Spinal cord (tissue), 10 donors: Measurements from ENCODE around the gene ADAMTSL1. TPM values are rescaled to one million over a fixed set of nuclear protein-coding genes. Genes with fewer than 3 reads are reported as not detected.
A peak's percentile ranks its signal among the peaks of the same experiment; 100 is the strongest.

Experiments used
- DNase-seq, 6 donors: peaks; one replicate each; pipeline versions ENCODE4 v3.0.0 to v3.0.0-alpha.2; 2013 to 2015; ENCODE audit warnings: low spot score in 6 of 6, low read depth in 4 of 6
- H3K27ac ChIP-seq: one replicate; pipeline ENCODE4 v1.5.1; 2013; ENCODE audit warnings: low read depth, low read length, control low read depth
- H3K27me3 ChIP-seq: one replicate; pipeline ENCODE4 v1.6.1; 2013; ENCODE audit warnings: low read length; ENCODE audit not compliant: control insufficient read depth, insufficient read depth
- H3K36me3 ChIP-seq: one replicate; pipeline ENCODE4 v1.6.1; 2013; ENCODE audit warnings: low read length; ENCODE audit not compliant: control insufficient read depth, insufficient read depth
- H3K4me1 ChIP-seq: one replicate; pipeline ENCODE4 v1.6.1; 2013; ENCODE audit warnings: low read length; ENCODE audit not compliant: control insufficient read depth, insufficient read depth
- H3K4me3 ChIP-seq: one replicate; pipeline ENCODE4 v1.5.1; 2013; ENCODE audit warnings: low read depth, low read length, control low read depth
- H3K9me3 ChIP-seq: one replicate; pipeline ENCODE4 v1.6.1; 2013; ENCODE audit warnings: low read length; ENCODE audit not compliant: control insufficient read depth, insufficient read depth
- WGBS: methylation state at CpG from one replicate; pipeline ENCODE4 v1.1.5; 2013; ENCODE audit warnings: missing lambda C conversion rate; ENCODE audit not compliant: insufficient coverage; 5-methylcytosine and 5-hydroxymethylcytosine counted together
- polyA plus RNA-seq, 2 donors: library from polyadenylated mRNA; unstranded; fragments of 120-200 nt; gene quantifications; one replicate each; pipeline ENCODE4 v1.2.1, GENCODE V29; 2013; ENCODE audit not compliant: insufficient read length in 2 of 2
- total RNA-seq, 2 donors: library from RNA; depleted of rRNA in 1 of 2; stranded (reverse); fragments of 120-200 nt in 1 of 2; fragments of >200 nt in 1 of 2; gene quantifications; one replicate each; pipeline versions ENCODE4 v1.2.3 to v1.2.4, GENCODE V29; 2013 to 2014
- donor health status: healthy.

The ADAMTSL1 gene
- total and polyA plus RNA-seq, 4 donors, result 21.7 to 35.3 (median 28.4) TPM

DNA sequence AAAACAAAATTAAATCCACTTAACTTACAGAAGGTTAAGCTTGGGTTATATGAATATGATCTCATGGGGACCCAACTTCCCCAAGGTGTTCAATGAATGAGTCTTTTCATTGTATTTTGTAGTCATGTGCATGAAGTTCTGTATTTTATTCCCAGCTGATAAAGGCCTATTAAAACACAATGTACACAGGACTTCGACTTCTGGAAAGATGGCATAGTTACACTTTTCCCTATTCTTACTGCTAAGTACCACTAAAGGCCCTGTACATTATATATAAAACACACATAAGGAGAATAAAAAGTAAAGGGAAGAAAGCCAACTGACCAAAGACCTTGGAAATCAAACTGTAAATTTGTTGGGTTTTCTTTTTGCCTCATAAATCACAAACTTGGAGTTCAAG is 336.6 kb downstream of the ADAMTSL1 start:
- H3K27me3 ChIP-seq, result no peaks in the 10 kb centered on the region
- no peak for DNase-seq
- H3K4me3 ChIP-seq, result no peak overlapping the region
- no CpG with 5 or more reads among the region's 1 CpG for WGBS
- no peaks in the 10 kb centered on the region for H3K36me3 ChIP-seq
- no peaks in the 10 kb centered on the region for H3K4me1 ChIP-seq
- H3K9me3 ChIP-seq, result peaks cover 2% of the 10 kb centered on the region
- H3K27ac ChIP-seq, result no peak overlapping the region

DNA sequence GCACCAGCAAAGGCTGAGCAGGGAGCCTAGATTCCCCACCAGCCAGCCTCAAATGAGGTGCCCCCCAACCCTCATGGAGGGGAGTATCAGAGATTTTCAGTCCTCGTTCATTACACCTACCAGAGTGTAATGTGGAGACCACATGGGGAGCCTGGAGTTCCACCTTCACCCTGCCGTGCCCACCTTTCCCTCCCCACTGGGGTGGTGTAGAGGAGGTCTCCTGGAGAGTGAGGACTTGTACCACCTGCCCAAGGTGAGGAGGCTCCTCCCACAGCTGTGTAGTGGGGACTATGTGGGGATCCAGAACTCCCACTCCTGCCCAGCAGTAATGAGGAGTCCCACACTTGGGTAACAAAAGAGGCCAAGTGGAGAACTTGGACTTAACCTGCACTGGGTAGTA is 337.2 kb downstream of the ADAMTSL1 start:
- peaks cover 2% of the 10 kb centered on the region for H3K9me3 ChIP-seq
- H3K4me3 ChIP-seq, result no peak overlapping the region
- H3K27me3 ChIP-seq, result no peaks in the 10 kb centered on the region
- H3K36me3 ChIP-seq, result no peaks in the 10 kb centered on the region
- H3K27ac ChIP-seq, result no peak overlapping the region
- no CpG with 5 or more reads among the region's 2 CpGs for WGBS
- H3K4me1 ChIP-seq, result no peaks in the 10 kb centered on the region
- no peak for DNase-seq

DNA sequence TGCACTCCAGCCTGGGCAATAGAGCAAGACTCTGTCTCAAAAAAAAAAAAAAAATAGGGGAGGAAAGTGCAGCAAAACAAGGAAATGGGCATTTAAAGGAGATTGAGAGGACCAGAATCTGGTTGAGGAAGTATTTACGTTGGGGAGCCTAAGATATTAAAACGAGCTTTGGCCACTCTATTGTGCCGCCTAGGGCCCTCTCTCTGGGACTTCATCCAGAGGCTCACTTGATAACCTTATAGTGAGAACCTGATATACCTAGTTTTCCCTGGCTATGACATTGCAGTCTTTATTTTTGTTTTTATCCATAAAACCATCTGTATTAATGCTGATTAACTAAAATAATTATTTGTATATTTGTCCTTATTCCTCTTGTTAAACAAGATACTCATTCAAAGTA is 345.5 kb downstream of the ADAMTSL1 start:
- no peaks in the 10 kb centered on the region for H3K4me1 ChIP-seq
- no peak overlapping the region for H3K4me3 ChIP-seq
- no peak overlapping the region for H3K27ac ChIP-seq
- H3K36me3 ChIP-seq, result peaks cover 4% of the 10 kb centered on the region
- no peaks in the 10 kb centered on the region for H3K9me3 ChIP-seq
- H3K27me3 ChIP-seq, result no peaks in the 10 kb centered on the region
- WGBS, result 100% methylated on average over 2 of the region's 3 CpGs
- DNase-seq, result no peak

DNA sequence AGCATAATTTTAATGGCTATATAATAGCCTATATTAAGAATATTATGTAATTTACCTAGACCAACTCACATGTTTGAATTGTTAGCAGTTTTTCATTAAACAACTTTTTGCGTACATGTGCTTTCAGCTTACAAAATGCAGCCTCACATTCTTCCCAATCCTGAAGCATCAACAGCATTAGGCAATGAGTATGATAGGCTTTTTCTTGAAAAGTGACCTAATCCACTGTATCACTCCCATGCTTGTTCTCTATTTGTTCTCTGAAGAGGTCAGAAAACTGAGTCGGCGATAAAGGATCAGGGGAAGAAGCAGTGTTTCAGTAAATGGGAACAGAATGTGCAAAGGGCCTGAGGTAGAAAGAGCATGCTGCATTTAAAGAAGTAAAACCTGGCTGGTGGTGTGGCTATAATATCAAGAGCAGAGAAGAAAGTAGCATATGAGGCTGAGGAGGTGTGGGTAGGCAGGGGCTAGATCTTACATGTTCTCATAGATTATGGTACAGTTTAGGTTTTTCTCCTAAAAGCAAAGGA is 346.7 kb downstream of the ADAMTSL1 start:
- no peak for DNase-seq
- Histone ChIP-seq H3K9me3 (no peaks in the 10 kb centered on the region), H3K36me3 (peaks cover 4% of the 10 kb centered on the region), H3K27me3 (no peaks in the 10 kb centered on the region), H3K4me3 (no peak overlapping the region), H3K27ac (no peak overlapping the region), H3K4me1 (no peaks in the 10 kb centered on the region)
- WGBS, result no CpG with 5 or more reads among the region's 3 CpGs

DNA sequence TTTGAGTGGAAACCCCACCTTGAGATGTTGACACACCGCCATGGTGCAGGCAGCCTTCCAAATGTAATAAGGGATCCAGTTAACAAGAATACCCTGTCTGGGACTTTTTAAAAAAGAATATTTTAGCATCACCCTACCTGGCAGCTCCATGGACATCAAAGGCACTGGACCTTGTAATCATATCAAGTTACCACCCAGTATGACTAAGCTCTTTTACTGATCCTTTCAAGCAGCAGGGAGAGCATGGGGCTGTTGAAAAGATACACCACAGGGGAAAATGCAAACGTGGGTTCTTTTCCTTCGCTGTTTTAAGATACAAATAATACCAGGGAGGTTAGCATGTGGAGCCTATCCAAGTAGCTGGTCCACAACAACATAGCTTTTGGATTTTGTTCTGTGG is 347.8 kb downstream of the ADAMTSL1 start:
- no CpG with 5 or more reads among the region's 3 CpGs for WGBS
- H3K27me3 ChIP-seq, result no peaks in the 10 kb centered on the region
- DNase-seq, result no peak

DNA sequence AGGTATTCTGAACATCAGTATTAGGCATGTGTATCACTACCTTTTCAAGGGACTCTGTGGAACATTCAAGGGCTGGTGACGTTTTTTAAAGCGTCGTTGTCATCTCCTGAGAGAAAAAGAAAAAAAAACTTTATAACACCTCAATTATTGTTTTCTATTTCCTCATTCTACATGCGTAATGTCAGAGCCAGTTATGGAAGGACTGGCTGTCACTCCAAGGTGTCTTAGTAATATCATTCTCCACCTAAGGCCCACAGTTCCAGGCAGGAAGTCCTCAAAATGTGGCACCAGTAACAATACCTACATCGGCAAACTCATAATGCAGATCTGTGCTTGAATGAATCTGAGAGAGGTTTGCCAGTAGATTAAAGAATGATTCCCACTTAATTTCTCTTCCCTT is 348.9 kb downstream of the ADAMTSL1 start:
- H3K9me3 ChIP-seq, result no peaks in the 10 kb centered on the region
- no peaks in the 10 kb centered on the region for H3K27me3 ChIP-seq
- WGBS, result no CpG with 5 or more reads among the region's 5 CpGs
- peaks cover 4% of the 10 kb centered on the region for H3K36me3 ChIP-seq
- no peak overlapping the region for H3K4me3 ChIP-seq
- DNase-seq, result no peak
- no peaks in the 10 kb centered on the region for H3K4me1 ChIP-seq
- H3K27ac ChIP-seq, result no peak overlapping the region

More for the DNA sequence above, 347.8 kb downstream of the ADAMTSL1 start:
- Histone ChIP-seq H3K9me3 (no peaks in the 10 kb centered on the region), H3K27ac (no peak overlapping the region), H3K4me1 (no peaks in the 10 kb centered on the region), H3K4me3 (no peak overlapping the region), H3K36me3 (peaks cover 4% of the 10 kb centered on the region)

DNA sequence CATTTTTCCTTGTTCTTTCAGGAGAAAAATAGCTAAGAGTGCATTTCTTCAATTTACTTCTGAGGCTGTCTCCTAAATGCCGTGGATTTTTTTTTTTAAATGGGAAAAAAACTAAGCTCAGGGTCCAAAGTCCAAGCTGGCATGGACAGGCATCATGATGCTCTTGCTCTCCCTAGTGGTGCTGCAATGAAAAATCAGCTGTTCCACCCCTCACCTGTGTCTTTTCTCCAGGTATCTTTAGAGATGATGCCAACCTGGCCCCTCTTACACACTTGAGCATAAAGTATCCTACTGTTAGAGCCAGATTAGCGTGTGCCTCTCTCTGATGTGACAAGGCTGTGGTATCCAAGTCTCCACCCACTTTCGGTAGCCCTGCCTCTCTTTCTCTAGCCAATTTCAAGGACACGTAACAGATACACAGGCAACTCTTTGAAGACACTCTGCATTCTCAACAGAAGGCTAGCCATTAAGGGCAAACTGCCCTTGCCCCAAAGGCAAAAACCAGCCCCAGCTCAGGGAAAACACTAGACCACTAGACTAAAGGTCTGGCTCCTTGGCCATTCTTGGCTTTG is 350.2 kb downstream of the ADAMTSL1 start:
- Histone ChIP-seq H3K4me1 (no peaks in the 10 kb centered on the region), H3K27me3 (no peaks in the 10 kb centered on the region), H3K4me3 (no peak overlapping the region), H3K36me3 (no peaks in the 10 kb centered on the region), H3K27ac (no peak overlapping the region), H3K9me3 (no peaks in the 10 kb centered on the region)
- peak in 1 of 6 donors; percentile 35 for DNase-seq
- 78% methylated on average over 4 of the region's 4 CpGs for WGBS

DNA sequence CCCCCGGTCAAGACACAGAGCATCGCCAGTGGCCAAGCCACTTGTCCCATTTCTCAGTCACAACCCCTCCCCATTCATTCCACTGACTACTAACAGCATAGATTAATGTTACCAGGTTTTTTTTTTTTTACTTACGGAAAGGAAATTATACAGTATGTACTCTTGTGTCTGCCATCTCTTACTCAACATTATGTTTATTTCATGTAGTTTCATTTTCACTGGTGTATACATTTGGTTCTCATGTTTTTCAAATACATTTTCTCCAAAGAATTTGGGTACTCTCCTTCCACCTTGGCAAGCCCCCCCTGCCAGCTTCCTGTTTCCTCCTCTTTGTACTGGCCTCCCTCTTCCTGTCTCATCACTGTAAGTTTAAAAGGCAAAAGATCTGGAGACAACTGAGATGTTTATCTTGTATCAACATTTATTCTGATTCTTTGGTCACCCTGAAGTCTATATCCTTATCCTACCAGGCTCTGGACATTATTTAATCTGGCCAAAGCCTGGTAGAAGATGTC is 351.8 kb downstream of the ADAMTSL1 start:
- no peaks in the 10 kb centered on the region for H3K4me1 ChIP-seq
- no peaks in the 10 kb centered on the region for H3K36me3 ChIP-seq
- H3K27ac ChIP-seq, result no peak overlapping the region
- no peaks in the 10 kb centered on the region for H3K27me3 ChIP-seq
- H3K9me3 ChIP-seq, result no peaks in the 10 kb centered on the region
- DNase-seq, result no peak
- no peak overlapping the region for H3K4me3 ChIP-seq
- WGBS, result no CpG with 5 or more reads among the region's 3 CpGs

DNA sequence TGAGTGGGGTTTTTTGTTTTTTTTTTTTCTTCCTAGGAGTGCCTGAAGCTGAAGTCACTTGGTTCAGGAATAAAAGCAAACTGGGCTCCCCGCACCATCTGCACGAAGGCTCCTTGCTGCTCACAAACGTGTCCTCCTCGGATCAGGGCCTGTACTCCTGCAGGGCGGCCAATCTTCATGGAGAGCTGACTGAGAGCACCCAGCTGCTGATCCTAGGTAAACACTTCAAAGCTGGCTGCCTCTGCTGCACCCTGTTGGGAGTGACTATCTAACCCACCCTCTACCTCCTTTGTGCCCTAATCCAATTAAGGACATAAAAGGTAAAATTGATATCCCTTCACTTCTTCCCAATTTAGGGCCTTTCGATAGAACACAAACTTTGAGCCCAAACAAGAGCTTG is 352.3 kb downstream of the ADAMTSL1 start:
- no peak for DNase-seq
- H3K27me3 ChIP-seq, result no peaks in the 10 kb centered on the region
- H3K4me3 ChIP-seq, result no peak overlapping the region
- H3K4me1 ChIP-seq, result no peaks in the 10 kb centered on the region
- H3K36me3 ChIP-seq, result no peaks in the 10 kb centered on the region
- H3K9me3 ChIP-seq, result no peaks in the 10 kb centered on the region
- 90% methylated on average over 6 of the region's 6 CpGs for WGBS
- no peak overlapping the region for H3K27ac ChIP-seq

DNA sequence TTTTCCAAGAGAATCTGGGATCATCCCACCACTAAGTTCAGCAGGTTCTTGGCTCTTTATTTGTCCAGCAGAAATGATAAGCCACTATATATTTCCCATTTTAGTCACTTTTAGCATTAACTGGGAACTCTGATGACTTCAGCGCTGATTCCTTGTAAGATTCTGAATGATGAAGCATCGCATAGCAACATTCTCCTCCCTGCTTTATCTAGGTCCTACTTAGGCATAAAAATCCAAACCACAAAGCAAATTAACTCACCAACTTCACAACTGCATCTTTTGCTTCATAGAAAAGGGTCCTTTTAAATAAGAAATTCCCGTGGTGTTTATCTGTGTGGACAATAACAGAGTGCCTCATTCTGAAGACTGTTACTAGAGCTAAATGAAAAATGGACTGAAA is 355.1 kb downstream of the ADAMTSL1 start:
- H3K9me3 ChIP-seq, result no peaks in the 10 kb centered on the region
- no peak overlapping the region for H3K4me3 ChIP-seq
- no peak overlapping the region for H3K27ac ChIP-seq
- whole genome bisulfite sequencing, result 100% methylated on average over 2 of the region's 3 CpGs
- H3K4me1 ChIP-seq, result no peaks in the 10 kb centered on the region
- no peaks in the 10 kb centered on the region for H3K36me3 ChIP-seq
- no peaks in the 10 kb centered on the region for H3K27me3 ChIP-seq
- no peak for DNase-seq
